ENCODE results near the gene ETS2. TPM values are rescaled to one million over a fixed set of nuclear protein-coding genes. Genes with fewer than 3 reads are reported as not detected.
A peak's percentile ranks its signal among the peaks of the same experiment; 100 is the strongest.

The ETS2 gene
- polyA plus RNA-seq, 3 donors: 54.2 to 150 (median 59.5) TPM

- DNase-seq: peak; percentile 90 to 96 (median 91)
- H3K36me3 Mint-ChIP-seq: peaks cover 88 to 94% of the 10 kb centered on the region in 2 donors
These were observed 14.9 kb downstream of the ETS2 start for GRCh38 chr21:38820471-38821239.

GRCh38 chr21:38821248-38821647 is 15.5 kb downstream of the ETS2 start:
- 100% methylated on average over 2 of the region's 6 CpGs for WGBS (ENCODE audit: insufficient coverage)
- Mint-ChIP-seq H3K27ac (peak overlapping the region; percentile 76 to 97 (median 92)), H3K4me3 (no peak overlapping the region), H3K27me3 (ENCODE audit: low read depth in 3 of 3) (peaks cover 0 to 2% (median 0%) of the 10 kb centered on the region in 3 donors), H3K36me3 (peaks cover 84 to 90% of the 10 kb centered on the region in 2 donors), H3K4me1 (peaks cover 31% of the 10 kb centered on the region), H3K9me3 (peaks cover 0 to 4% (median 2%) of the 10 kb centered on the region in 7 donors)
- Histone ChIP-seq H3K27me3 (ENCODE audit: control insufficient read depth in 2 of 2, insufficient read depth in 2 of 2, low read length in 2 of 2) (no peaks in the 10 kb centered on the region), H2AFZ (ENCODE audit: insufficient read depth, low read depth, low read length, poor library complexity, severe bottlenecking) (no peak overlapping the region), H3K36me3 (replicated peaks in 1 of 2; ENCODE audit: control insufficient read depth in 1 of 2, insufficient read depth in 2 of 2, low read length in 2 of 2) (peaks cover 86 to 91% of the 10 kb centered on the region in 2 donors), H3K9ac (ENCODE audit: insufficient read depth, low read length, poor library complexity, severe bottlenecking) (no peak overlapping the region), H3K4me2 (replicated peaks; ENCODE audit: extremely low read depth, low read length, poor library complexity, severe bottlenecking) (peak overlapping the region; percentile 11), H3K4me3 (replicated peaks in 1 of 3; ENCODE audit: low read depth in 2 of 3, low read length in 3 of 3) (no peak overlapping the region), H3K4me1 (ENCODE audit: control insufficient read depth in 1 of 2, insufficient read depth in 2 of 2, low read length in 2 of 2) (peaks cover 18 to 23% of the 10 kb centered on the region in 2 donors), H3K27ac (ENCODE audit: low read depth in 1 of 2, low read length in 2 of 2) (peak overlapping the region; percentile 59 to 72), H3K79me2 (ENCODE audit: insufficient read depth, low read length) (peaks cover 24% of the 10 kb centered on the region), H3K9me3 (replicated peaks in 1 of 2; ENCODE audit: control insufficient read depth in 1 of 2, insufficient read depth in 1 of 2, low read length in 2 of 2) (peaks cover 0 to under 1% of the 10 kb centered on the region in 2 donors), H4K20me1 (ENCODE audit: insufficient read depth, low read length) (peaks cover 76% of the 10 kb centered on the region)
- intact Hi-C loops (cut with micrococcal nuclease): no loop called here
- no peak for DNase-seq
- TF ChIP-seq CTCF (IDR thresholded peaks at IDR 0.05): no peak

More at GRCh38 chr21:38820471-38821239, 14.9 kb downstream of the ETS2 start:
- H3K27ac ChIP-seq (ENCODE audit: low read depth in 1 of 2, low read length in 2 of 2): peak overlapping the region; percentile 59 to 72
- H3K9ac ChIP-seq (ENCODE audit: insufficient read depth, low read length, poor library complexity, severe bottlenecking): no peak overlapping the region
- 38% methylated on average over 10 of the region's 18 CpGs for WGBS (ENCODE audit: insufficient coverage)
- H3K4me3 ChIP-seq (replicated peaks in 1 of 3; ENCODE audit: low read depth in 2 of 3, low read length in 3 of 3): no peak overlapping the region
- H3K27me3 ChIP-seq (ENCODE audit: control insufficient read depth in 2 of 2, insufficient read depth in 2 of 2, low read length in 2 of 2): no peaks in the 10 kb centered on the region
- Mint-ChIP-seq H3K27ac (peak overlapping the region; percentile 90 to 97 (median 95)), H3K4me1 (peaks cover 25% of the 10 kb centered on the region), H3K4me3 (no peak overlapping the region), H3K9me3 (peaks cover 0 to 4% (median 0%) of the 10 kb centered on the region in 7 donors), H3K27me3 (ENCODE audit: low read depth in 3 of 3) (peaks cover 0 to 3% (median 0%) of the 10 kb centered on the region in 3 donors)
- H3K4me2 ChIP-seq (replicated peaks; ENCODE audit: extremely low read depth, low read length, poor library complexity, severe bottlenecking): peak overlapping the region; percentile 11
- H3K9me3 ChIP-seq (replicated peaks in 1 of 2; ENCODE audit: control insufficient read depth in 1 of 2, insufficient read depth in 1 of 2, low read length in 2 of 2): no peaks in the 10 kb centered on the region
- peaks cover 24% of the 10 kb centered on the region for H3K79me2 ChIP-seq (ENCODE audit: insufficient read depth, low read length)
- no peak for TF ChIP-seq CTCF (IDR thresholded peaks at IDR 0.05)
- peaks cover 89 to 94% of the 10 kb centered on the region in 2 donors for H3K36me3 ChIP-seq (replicated peaks in 1 of 2; ENCODE audit: control insufficient read depth in 1 of 2, insufficient read depth in 2 of 2, low read length in 2 of 2)
- H4K20me1 ChIP-seq (ENCODE audit: insufficient read depth, low read length): peaks cover 80% of the 10 kb centered on the region
- intact Hi-C loops (cut with micrococcal nuclease): loop anchor here in 1 of 2 donors (1.0 kb wide), 1 partner anchor 9 kb away; no protein-coding TSS in a partner anchor
- peaks cover 16 to 17% of the 10 kb centered on the region in 2 donors for H3K4me1 ChIP-seq (ENCODE audit: control insufficient read depth in 1 of 2, insufficient read depth in 2 of 2, low read length in 2 of 2)
- no peak overlapping the region for H2AFZ ChIP-seq (ENCODE audit: insufficient read depth, low read depth, low read length, poor library complexity, severe bottlenecking)
